NCI-H1930 (cell line): ENCODE measurements around the gene ZFYVE9.

Experiments
- DNase-seq, 2 experiments: peaks; one replicate each; lab custom pipeline; 2025; lab: John Stamatoyannopoulos, UW

The ZFYVE9 gene

GRCh38 chr1:52240592-52241210, 98.8 kb downstream of the ZFYVE9 start:
- no peak for DNase-seq

GRCh38 chr1:52243221-52243987, 101.5 kb downstream of the ZFYVE9 start:
- DNase-seq = no peak

- DNase-seq = no peak
These were observed 107.9 kb downstream of the ZFYVE9 start for GRCh38 chr1:52249831-52250230.

GRCh38 chr1:52253421-52253820, 111.5 kb downstream of the ZFYVE9 start:
- DNase-seq = no peak

GRCh38 chr1:52259886-52260285, 118.0 kb downstream of the ZFYVE9 start:
- no peak for DNase-seq

- no peak for DNase-seq
These were observed 121.4 kb downstream of the ZFYVE9 start for GRCh38 chr1:52263153-52263910.

GRCh38 chr1:52264530-52265115, 122.7 kb downstream of the ZFYVE9 start:
- DNase-seq = no peak

GRCh38 chr1:52266507-52266906, 124.6 kb downstream of the ZFYVE9 start:
- DNase-seq = no peak

GRCh38 chr1:52268372-52268771, 126.5 kb downstream of the ZFYVE9 start:
- DNase-seq = no peak

- no peak for DNase-seq
These were observed 139.6 kb downstream of the ZFYVE9 start for GRCh38 chr1:52281518-52281917.

- no peak for DNase-seq
These were observed 146.4 kb downstream of the ZFYVE9 start for GRCh38 chr1:52288286-52288685.

- no peak for DNase-seq
These were observed 152.7 kb downstream of the ZFYVE9 start for GRCh38 chr1:52294580-52294979.

GRCh38 chr1:52296345-52296744, 154.5 kb downstream of the ZFYVE9 start:
- DNase-seq = peak in 1 of 2 experiments; percentile 2

- DNase-seq = no peak
These were observed 163.7 kb downstream of the ZFYVE9 start for GRCh38 chr1:52305417-52306226.

- DNase-seq = no peak
These were observed 164.5 kb downstream of the ZFYVE9 start for GRCh38 chr1:52306227-52307006.

GRCh38 chr1:52321061-52321460, 179.2 kb downstream of the ZFYVE9 start:
- no peak for DNase-seq

- no peak for DNase-seq
These were observed 181.8 kb downstream of the ZFYVE9 start for GRCh38 chr1:52323731-52324130.

- DNase-seq = no peak
These were observed 183.9 kb downstream of the ZFYVE9 start for GRCh38 chr1:52325786-52326185.

- peak in 1 of 2 experiments; percentile 24 for DNase-seq
These were observed 186.7 kb downstream of the ZFYVE9 start for GRCh38 chr1:52328615-52329014.

- DNase-seq = no peak
These were observed 190.5 kb downstream of the ZFYVE9 start for GRCh38 chr1:52332411-52332810.
